NOMO-1 treated with dmso at 0.1 percent for 144 hours (cell line): ENCODE data around the gene TXNDC5.
"Not testable (repeated sequence)": the region's sequence is repeated elsewhere in the genome, so short reads cannot be mapped to it uniquely, and the experiment has no call there.

Experiments used
- DNase-seq: peaks from one replicate; lab custom pipeline; 2025; ENCODE audit not compliant: unreplicated experiment; lab: John Stamatoyannopoulos, UW

The TXNDC5 gene

GRCh38 chr6:7914991-7915789 lies 4.6 kb upstream of the TXNDC5 start:
- DNase-seq, result no peak

GRCh38 chr6:7914311-7914710 lies 3.7 kb upstream of the TXNDC5 start:
- no peak for DNase-seq

GRCh38 chr6:7912736-7913517 lies 2.3 kb upstream of the TXNDC5 start:
- DNase-seq, result no peak

- no peak for DNase-seq
Measured at GRCh38 chr6:7912024-7912423, 1.4 kb upstream of the TXNDC5 start.

- DNase-seq, result no peak
Measured at GRCh38 chr6:7911345-7911725, 747 bp upstream of the TXNDC5 start.

GRCh38 chr6:7910298-7910653 lies 312 bp downstream of the TXNDC5 start:
- no peak for DNase-seq

- no peak for DNase-seq
Measured at GRCh38 chr6:7909323-7910276, 988 bp downstream of the TXNDC5 start.

- DNase-seq, result no peak
Measured at GRCh38 chr6:7907159-7907558, 3.4 kb downstream of the TXNDC5 start.

GRCh38 chr6:7906741-7907140 lies 3.8 kb downstream of the TXNDC5 start:
- no peak for DNase-seq

GRCh38 chr6:7905416-7905815 lies 5.2 kb downstream of the TXNDC5 start:
- DNase-seq, result no peak

GRCh38 chr6:7904654-7905319 lies 5.8 kb downstream of the TXNDC5 start:
- DNase-seq, result no peak

GRCh38 chr6:7903673-7904072 lies 6.9 kb downstream of the TXNDC5 start:
- DNase-seq, result no peak

GRCh38 chr6:7902867-7903266 lies 7.7 kb downstream of the TXNDC5 start:
- no peak for DNase-seq

GRCh38 chr6:7902221-7902620 lies 8.4 kb downstream of the TXNDC5 start:
- no peak for DNase-seq

GRCh38 chr6:7901780-7902179 lies 8.8 kb downstream of the TXNDC5 start:
- no peak for DNase-seq

GRCh38 chr6:7901056-7901455 lies 9.5 kb downstream of the TXNDC5 start:
- no peak for DNase-seq

- DNase-seq, result no peak
Measured at GRCh38 chr6:7900621-7901020, 10.0 kb downstream of the TXNDC5 start.

GRCh38 chr6:7899889-7900213 lies 10.7 kb downstream of the TXNDC5 start:
- DNase-seq, result no peak

- no peak for DNase-seq
Measured at GRCh38 chr6:7899101-7899888, 11.3 kb downstream of the TXNDC5 start.

GRCh38 chr6:7898193-7898586 lies 12.4 kb downstream of the TXNDC5 start:
- DNase-seq, result not testable (repeated sequence)
